Subcutaneous abdominal adipose tissue (tissue), 5 donors: Measurements from ENCODE around the gene TUT1.
"Not testable (repeated sequence)": the region's sequence is repeated elsewhere in the genome, so short reads cannot be mapped to it uniquely, and the experiment has no call there.

ENCODE experiments used
- H3K27ac ChIP-seq: one replicate; pipeline ENCODE4 v1.7.0; 2013; ENCODE audit warnings: low read depth, mild to moderate bottlenecking, inconsistent platforms, low read length, moderate library complexity
- H3K27me3 ChIP-seq, 5 donors: one replicate each; pipeline ENCODE4 v1.7.0; 2013; ENCODE audit warnings: low read length in 5 of 5, inconsistent platforms in 1 of 5; ENCODE audit not compliant: control insufficient read depth in 5 of 5, insufficient read depth in 4 of 5
- H3K36me3 ChIP-seq, 5 donors: one replicate each; pipeline ENCODE4 v1.7.0; 2013; ENCODE audit warnings: low read length in 5 of 5; ENCODE audit not compliant: control insufficient read depth in 5 of 5, insufficient read depth in 5 of 5
- H3K4me1 ChIP-seq, 5 donors: one replicate each; pipeline ENCODE4 v1.7.0; 2013; ENCODE audit warnings: low read length in 5 of 5, mild to moderate bottlenecking in 3 of 5, moderate library complexity in 1 of 5; ENCODE audit not compliant: control insufficient read depth in 5 of 5, insufficient read depth in 5 of 5
- H3K4me3 ChIP-seq, 5 donors: one replicate each; pipeline ENCODE4 v1.7.0; 2013; ENCODE audit warnings: low read length in 5 of 5, low read depth in 1 of 5
- H3K9ac ChIP-seq, 5 donors: one replicate each; pipeline ENCODE4 v1.7.0; 2013; ENCODE audit warnings: low read length in 5 of 5, mild to moderate bottlenecking in 4 of 5, moderate library complexity in 3 of 5
- H3K9me3 ChIP-seq, 5 donors: one replicate each; pipeline ENCODE4 v1.7.0; 2013; ENCODE audit warnings: low read length in 5 of 5; ENCODE audit not compliant: control insufficient read depth in 5 of 5
- donor health status: healthy.
- donor health status: healthy.
- donor health status: healthy.
- donor health status: healthy.
- donor health status: healthy.

TUT1 gene

DNA sequence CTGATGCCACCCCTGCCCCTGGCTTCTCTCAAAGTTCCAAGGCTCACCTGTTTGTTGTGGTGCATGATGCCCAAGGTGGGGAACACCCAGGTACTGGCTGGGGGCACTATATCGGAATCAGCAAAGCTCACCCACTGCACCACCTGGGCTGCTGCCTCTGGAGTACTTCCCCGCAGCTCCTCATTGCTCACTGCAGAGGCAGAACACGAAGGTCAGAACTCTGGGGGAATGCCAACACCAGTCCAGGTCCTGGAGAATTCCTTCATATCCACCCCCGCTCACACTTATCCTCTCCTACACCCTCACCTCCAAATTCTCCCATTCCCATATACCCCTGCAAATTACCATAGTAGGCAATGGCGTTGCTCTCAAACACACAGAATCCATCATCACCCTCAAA, 19.8 kb downstream of the TUT1 start:
- peaks cover under 1 to 57% (median 42%) of the 10 kb centered on the region in 5 donors for H3K36me3 ChIP-seq
- H3K9ac ChIP-seq, H3K27me3 ChIP-seq, H3K4me3 ChIP-seq, H3K9me3 ChIP-seq: not testable (repeated sequence)
- peaks cover 9 to 50% (median 41%) of the 10 kb centered on the region in 5 donors for H3K4me1 ChIP-seq
- peak overlapping the region; percentile 100 for H3K27ac ChIP-seq

DNA sequence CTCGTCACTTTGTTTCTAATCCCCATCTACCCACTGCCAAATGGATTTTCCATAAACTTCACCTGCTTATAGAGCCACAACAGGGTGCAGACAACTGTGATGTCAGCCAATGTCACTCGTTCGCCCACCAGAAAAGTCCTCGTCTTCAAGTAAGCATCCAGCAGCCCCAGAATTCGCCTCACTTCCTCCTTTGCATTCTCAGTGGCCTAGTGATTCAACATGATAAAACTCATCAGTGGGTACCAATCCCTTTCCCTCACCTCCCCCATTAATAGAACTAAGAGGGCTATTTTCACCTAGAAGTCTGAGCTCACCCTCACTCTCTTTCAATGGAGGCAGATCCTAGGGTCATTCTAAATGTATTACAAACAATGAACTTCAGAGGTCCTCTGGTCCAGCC, 20.4 kb downstream of the TUT1 start:
- not testable (repeated sequence) for H3K27me3 ChIP-seq, H3K9me3 ChIP-seq, H3K27ac ChIP-seq, H3K9ac ChIP-seq, H3K4me3 ChIP-seq
- Histone ChIP-seq H3K36me3 (peaks cover 5 to 57% (median 44%) of the 10 kb centered on the region in 5 donors), H3K4me1 (peaks cover 9 to 45% (median 40%) of the 10 kb centered on the region in 5 donors)

DNA sequence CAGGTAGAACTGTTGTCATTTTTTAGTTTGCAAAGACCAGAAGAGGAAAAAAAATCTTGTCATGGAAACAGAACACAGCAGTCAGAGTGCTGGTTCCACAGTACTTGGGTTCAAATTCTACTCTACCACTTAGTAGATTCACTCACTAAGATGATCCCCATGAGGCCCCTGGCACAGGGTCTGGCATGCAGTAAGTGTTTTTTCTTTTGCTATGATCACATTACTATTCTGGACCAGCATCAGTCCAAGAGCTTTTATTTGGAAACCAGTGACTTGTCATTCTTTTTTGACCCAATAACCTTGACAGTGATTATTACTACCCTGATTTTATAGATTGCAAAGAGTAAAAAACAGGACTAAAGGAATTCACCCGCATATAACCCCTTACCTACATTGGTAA, 21.7 kb downstream of the TUT1 start:
- Histone ChIP-seq H3K27ac (no peak overlapping the region), H3K9me3 (no peaks in the 10 kb centered on the region), H3K4me3 (no peak overlapping the region), H3K9ac (no peak overlapping the region), H3K36me3 (peaks cover 12 to 69% (median 50%) of the 10 kb centered on the region in 5 donors), H3K4me1 (peaks cover 9 to 32% (median 27%) of the 10 kb centered on the region in 5 donors), H3K27me3 (no peaks in the 10 kb centered on the region)

DNA sequence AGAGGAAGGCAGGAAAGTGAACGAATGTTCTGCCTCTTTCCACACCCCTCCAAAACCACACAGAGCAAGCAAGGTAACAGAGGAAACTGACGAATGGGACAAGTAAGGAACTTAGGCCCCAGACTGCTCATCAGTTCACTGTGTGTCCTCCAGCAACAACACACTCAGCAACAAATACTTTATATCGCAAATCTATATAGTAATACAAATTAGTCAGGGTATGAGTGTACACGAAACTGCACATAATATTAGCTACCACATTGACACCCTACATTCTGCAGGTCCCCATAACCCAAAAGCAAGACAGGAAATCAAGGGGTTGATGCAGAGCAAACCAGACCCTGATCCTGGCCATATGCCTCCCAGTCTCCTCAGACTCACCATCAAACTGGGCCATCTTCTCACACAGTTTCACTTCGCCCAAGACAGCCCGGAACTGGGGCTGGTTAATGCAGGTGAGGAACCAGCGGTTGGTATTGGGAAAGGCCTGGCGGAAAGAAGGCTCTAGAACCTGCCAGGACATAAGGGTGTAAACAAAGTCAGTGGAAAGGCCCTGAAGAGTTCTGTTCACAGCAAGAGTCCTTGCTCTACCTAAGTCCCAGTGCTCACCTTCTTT, 24.2 kb downstream of the TUT1 start:
- Histone ChIP-seq H3K36me3 (peaks cover 17 to 87% (median 57%) of the 10 kb centered on the region in 5 donors), H3K27me3 (no peaks in the 10 kb centered on the region), H3K4me3 (no peak overlapping the region), H3K9me3 (no peaks in the 10 kb centered on the region), H3K4me1 (peaks cover 3 to 12% (median 11%) of the 10 kb centered on the region in 5 donors), H3K27ac (no peak overlapping the region), H3K9ac (no peak overlapping the region)

DNA sequence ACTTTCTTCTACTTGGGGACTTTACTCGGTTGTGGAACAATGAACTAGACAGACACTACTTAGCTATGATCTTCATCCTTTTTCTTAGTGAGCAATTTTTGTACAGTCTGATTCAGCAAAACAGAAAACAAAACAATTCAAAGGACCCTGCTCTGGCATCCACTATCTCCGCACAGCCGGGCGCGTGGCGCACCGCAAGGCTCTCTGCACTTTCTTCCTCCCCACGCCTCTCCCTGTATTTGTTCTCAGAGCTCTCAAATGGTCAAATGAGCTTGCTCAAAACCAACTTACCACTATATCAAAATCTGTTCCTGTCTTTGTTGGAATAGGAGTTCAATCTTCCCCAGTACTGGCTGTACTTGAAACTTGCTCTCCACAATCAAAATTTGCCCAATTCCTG, 25.1 kb downstream of the TUT1 start:
- Histone ChIP-seq H3K27ac (no peak overlapping the region), H3K27me3 (no peaks in the 10 kb centered on the region), H3K4me3 (no peak overlapping the region), H3K36me3 (peaks cover 17 to 79% (median 54%) of the 10 kb centered on the region in 5 donors), H3K9ac (no peak overlapping the region), H3K4me1 (peaks cover 3 to 12% (median 10%) of the 10 kb centered on the region in 5 donors), H3K9me3 (no peaks in the 10 kb centered on the region)

DNA sequence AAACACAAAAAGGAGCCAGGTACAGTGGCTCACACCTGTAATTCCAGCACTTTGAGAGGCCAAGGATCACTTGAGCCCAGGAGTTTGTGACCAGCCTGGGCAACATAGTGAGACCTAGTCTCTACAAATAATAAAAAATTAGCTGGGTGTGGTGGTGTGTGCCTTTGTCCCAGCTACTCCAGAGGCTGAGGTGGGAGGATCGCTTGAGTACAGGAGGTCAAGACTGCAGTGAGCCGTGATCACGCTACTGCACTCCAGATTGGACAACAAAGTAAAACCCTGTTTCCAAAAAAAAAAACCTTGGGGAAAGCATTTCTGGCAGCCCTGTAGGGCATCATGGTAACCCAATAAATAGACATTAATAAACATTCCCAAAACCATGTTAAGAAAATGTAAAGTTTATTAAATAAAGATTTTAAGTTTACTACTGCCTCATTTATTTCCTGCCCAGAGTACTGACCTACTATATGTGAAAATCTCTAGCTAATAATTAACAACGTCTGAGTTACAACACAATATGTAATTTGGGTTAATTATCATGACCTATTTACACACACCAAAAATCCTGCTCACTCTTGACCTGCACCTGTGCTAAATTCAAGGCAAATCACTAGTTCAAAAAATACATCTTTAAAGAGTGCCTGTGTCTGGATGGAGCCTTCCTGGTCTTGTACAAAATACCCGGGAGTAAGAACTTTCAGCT, 26.1 kb downstream of the TUT1 start:
- Histone ChIP-seq H3K4me1 (peaks cover 9 to 18% (median 18%) of the 10 kb centered on the region in 5 donors), H3K9me3 (no peaks in the 10 kb centered on the region), H3K36me3 (peaks cover 17 to 70% (median 45%) of the 10 kb centered on the region in 5 donors), H3K9ac (no peak overlapping the region), H3K27ac (no peak overlapping the region), H3K4me3 (no peak overlapping the region), H3K27me3 (no peaks in the 10 kb centered on the region)

DNA sequence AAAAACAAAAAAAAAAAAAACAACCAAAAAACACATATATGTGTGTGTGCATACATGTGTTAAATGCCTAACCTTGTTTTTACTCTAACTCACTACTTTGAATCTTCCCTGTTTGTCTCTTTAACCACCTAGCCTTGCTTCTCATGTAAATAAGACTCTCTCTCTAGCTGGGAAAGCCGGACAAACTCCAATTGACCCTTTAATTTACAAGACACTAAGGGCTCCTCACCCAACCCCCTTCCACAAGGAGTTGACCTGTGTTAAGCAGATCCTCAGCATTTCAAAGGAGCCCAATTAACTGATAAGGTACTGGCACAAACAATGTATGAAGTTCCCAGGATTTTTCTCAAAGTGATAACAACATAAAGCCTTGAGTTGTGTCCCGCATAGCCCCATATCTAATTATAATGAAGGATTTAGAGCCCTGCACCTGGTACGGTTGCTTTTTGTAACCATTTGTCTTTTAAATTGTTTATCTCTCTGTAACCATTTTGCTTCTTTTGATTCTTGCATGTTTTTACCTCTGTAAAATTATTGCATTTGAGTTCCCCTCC, 29.6 kb downstream of the TUT1 start:
- H3K9ac ChIP-seq, H3K27me3 ChIP-seq, H3K4me3 ChIP-seq, H3K9me3 ChIP-seq: not testable (repeated sequence)
- Histone ChIP-seq H3K4me1 (peaks cover 10 to 25% (median 21%) of the 10 kb centered on the region in 5 donors), H3K36me3 (peaks cover 17 to 61% (median 44%) of the 10 kb centered on the region in 5 donors), H3K27ac (peak overlapping the region; percentile 85)

DNA sequence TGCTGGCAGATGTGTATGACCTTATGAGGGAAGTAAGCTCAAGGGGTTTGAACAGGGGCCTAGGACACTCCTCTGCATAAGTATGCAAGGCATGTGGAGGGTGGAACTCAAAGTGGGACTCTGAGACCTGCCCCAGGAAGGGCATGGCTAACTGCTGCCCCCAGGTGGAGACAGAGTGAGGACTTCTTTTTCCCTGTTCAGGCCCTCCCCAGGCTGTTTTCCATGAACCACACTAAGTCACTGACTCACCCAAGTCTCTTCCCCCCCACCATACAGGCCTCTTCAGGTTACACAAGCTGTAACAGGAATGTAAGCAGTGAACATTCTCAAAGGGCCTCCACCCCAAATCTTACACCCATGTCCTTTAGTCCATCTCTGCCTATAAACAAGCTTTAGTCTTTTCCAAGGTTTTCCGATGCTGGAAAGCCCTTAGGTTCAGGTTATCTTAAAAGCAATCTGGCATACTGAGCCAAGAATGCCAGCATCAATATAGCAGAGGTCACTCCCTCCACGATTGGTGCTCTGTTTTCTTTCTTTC, 30.7 kb downstream of the TUT1 start:
- Histone ChIP-seq H3K27me3 (no peaks in the 10 kb centered on the region), H3K36me3 (peaks cover 9 to 50% (median 33%) of the 10 kb centered on the region in 5 donors), H3K4me1 (peaks cover 20 to 36% (median 32%) of the 10 kb centered on the region in 5 donors), H3K9me3 (no peaks in the 10 kb centered on the region), H3K4me3 (no peak overlapping the region), H3K27ac (peak overlapping the region; percentile 85), H3K9ac (peak overlapping the region in 3 of 5 donors; percentile 55 to 57 (median 56))

DNA sequence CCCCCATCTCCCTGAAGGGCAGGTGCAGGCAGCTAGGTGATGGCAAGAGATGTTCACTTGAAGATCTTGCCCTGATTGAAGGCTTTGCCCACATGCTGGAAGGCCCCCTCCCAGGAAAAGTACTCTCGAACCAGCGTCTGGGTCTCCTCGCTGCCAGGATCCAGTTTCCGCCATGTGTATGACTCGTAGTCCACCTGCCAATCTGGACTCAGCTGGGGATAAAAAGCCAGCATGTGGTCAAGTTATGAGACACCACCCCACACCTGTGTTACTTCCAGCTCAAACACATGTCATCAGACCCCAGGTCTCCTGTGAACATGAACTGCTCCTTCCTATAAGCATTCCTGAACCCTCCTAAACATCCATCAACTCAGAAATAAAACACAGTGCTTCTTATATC, 31.7 kb downstream of the TUT1 start:
- H3K4me1 ChIP-seq = peaks cover 24 to 46% (median 42%) of the 10 kb centered on the region in 5 donors
- H3K27ac ChIP-seq = peak overlapping the region; percentile 85
- peaks cover 4 to 41% (median 26%) of the 10 kb centered on the region in 5 donors for H3K36me3 ChIP-seq

DNA sequence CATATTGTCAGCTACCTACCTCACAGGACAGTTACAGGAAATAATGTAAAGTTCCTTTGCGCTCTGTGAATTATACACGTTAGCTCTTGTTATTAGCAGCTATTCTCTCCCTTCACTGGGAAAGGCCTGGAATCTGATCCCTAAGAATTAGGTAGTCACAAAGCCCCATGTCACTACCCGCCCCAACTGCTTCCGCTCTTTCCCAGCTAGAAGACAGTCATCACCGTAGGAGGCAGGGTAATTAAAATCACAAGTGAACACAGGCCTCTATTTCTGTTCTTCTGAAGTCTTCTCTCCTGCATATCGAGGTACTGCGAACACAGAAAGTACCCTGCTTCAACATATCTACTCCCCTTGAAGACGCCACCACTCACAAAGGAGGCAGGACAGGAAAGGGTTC, 32.1 kb downstream of the TUT1 start:
- Histone ChIP-seq H3K36me3 (peaks cover 4 to 41% (median 26%) of the 10 kb centered on the region in 5 donors), H3K9ac (no peak overlapping the region), H3K4me3 (no peak overlapping the region), H3K27ac (peak overlapping the region; percentile 85), H3K4me1 (peaks cover 25 to 50% (median 46%) of the 10 kb centered on the region in 5 donors), H3K27me3 (no peaks in the 10 kb centered on the region), H3K9me3 (no peaks in the 10 kb centered on the region)

More for the DNA sequence above, 31.7 kb downstream of the TUT1 start:
- H3K27me3 ChIP-seq, H3K9me3 ChIP-seq, H3K4me3 ChIP-seq: not testable (repeated sequence)
- H3K9ac ChIP-seq = peak overlapping the region in 2 of 5 donors; percentile 19 to 57
